Tongue (tissue), 2 donors: ENCODE data around the gene CPN2. TPM values are rescaled to one million over a fixed set of nuclear protein-coding genes. Genes with fewer than 3 reads are reported as not detected.

ENCODE experiments used
- DNase-seq: peaks from one replicate; pipeline ENCODE4 v3.0.0-alpha.2; 2015
- total RNA-seq: library from RNA; depleted of rRNA; stranded (reverse); fragments of >200 nt; gene quantifications from one replicate; pipeline ENCODE4 v1.2.3, GENCODE V29; 2014

Gene CPN2
- total RNA-seq, 1 donor from 2014 or later: not detected

GRCh38 chr3:194352667-194353246 is 1.6 kb upstream of the CPN2 start:
- DNase-seq: no peak

GRCh38 chr3:194351952-194352536 is 916 bp upstream of the CPN2 start:
- DNase-seq: no peak

GRCh38 chr3:194350726-194351071 is 429 bp downstream of the CPN2 start:
- DNase-seq: no peak

GRCh38 chr3:194348354-194348753 is 2.8 kb downstream of the CPN2 start:
- no peak for DNase-seq

GRCh38 chr3:194346621-194347020 is 4.5 kb downstream of the CPN2 start:
- DNase-seq: no peak

- no peak for DNase-seq
Measured at GRCh38 chr3:194346035-194346434, 5.1 kb downstream of the CPN2 start.

- DNase-seq: peak; percentile 88
Measured at GRCh38 chr3:194344012-194344411, 7.1 kb downstream of the CPN2 start.

- no peak for DNase-seq
Measured at GRCh38 chr3:194343561-194343893, 7.6 kb downstream of the CPN2 start.

- DNase-seq: no peak
Measured at GRCh38 chr3:194342861-194343560, 8.1 kb downstream of the CPN2 start.

GRCh38 chr3:194340757-194341400 is 10.2 kb downstream of the CPN2 start:
- DNase-seq: no peak

GRCh38 chr3:194339840-194340239 is 11.3 kb downstream of the CPN2 start:
- no peak for DNase-seq

GRCh38 chr3:194339356-194339755 is 11.8 kb downstream of the CPN2 start:
- DNase-seq: no peak

GRCh38 chr3:194337965-194338753 is 13.0 kb downstream of the CPN2 start:
- no peak for DNase-seq

- no peak for DNase-seq
Measured at GRCh38 chr3:194336601-194337355, 14.3 kb downstream of the CPN2 start.

- DNase-seq: no peak
Measured at GRCh38 chr3:194333981-194334320, 17.2 kb downstream of the CPN2 start.

GRCh38 chr3:194333212-194333980 is 17.7 kb downstream of the CPN2 start:
- peak; percentile 93 for DNase-seq

- no peak for DNase-seq
Measured at GRCh38 chr3:194332858-194333211, 18.3 kb downstream of the CPN2 start.

- peak; percentile 46 for DNase-seq
Measured at GRCh38 chr3:194330579-194330978, 20.5 kb downstream of the CPN2 start.

- DNase-seq: no peak
Measured at GRCh38 chr3:194330160-194330559, 21.0 kb downstream of the CPN2 start.

GRCh38 chr3:194329583-194329965 is 21.6 kb downstream of the CPN2 start:
- DNase-seq: peak; percentile 89

GRCh38 chr3:194328942-194329582 is 22.1 kb downstream of the CPN2 start:
- peak; percentile 72 for DNase-seq
